NT2/D1 (cell line): ENCODE results near the gene CAMK2D.
"Not testable (repeated sequence)": the region's sequence is repeated elsewhere in the genome, so short reads cannot be mapped to it uniquely, and the experiment has no call there.

ENCODE experiments used
- DNase-seq: peaks from one replicate; pipeline ENCODE4 v3.0.0-alpha.2; 2011; ENCODE audit warnings: low read depth, low spot score
- H3K27me3 ChIP-seq: 2 replicates; pipeline ENCODE4 v1.6.0; 2011; ENCODE audit warnings: mild to moderate bottlenecking; ENCODE audit not compliant: insufficient read length, insufficient read depth
- H3K36me3 ChIP-seq: 2 replicates; pipeline ENCODE4 v1.6.1; 2011; ENCODE audit warnings: mild to moderate bottlenecking, low read length, mixed read lengths; ENCODE audit not compliant: insufficient read depth, insufficient read length
- H3K4me1 ChIP-seq: 2 replicates; pipeline ENCODE4 v1.5.1; 2011; ENCODE audit not compliant: insufficient read depth, insufficient read length
- H3K4me3 ChIP-seq: 2 replicates; pipeline ENCODE4 v1.5.1; 2011; ENCODE audit warnings: low read depth; ENCODE audit not compliant: insufficient read length
- H3K9ac ChIP-seq: 2 replicates; pipeline ENCODE4 v1.6.0; 2011; ENCODE audit warnings: low read depth; ENCODE audit not compliant: insufficient read length
- H3K9me3 ChIP-seq: 2 replicates; pipeline ENCODE4 v1.5.1; 2011; ENCODE audit warnings: mild to moderate bottlenecking, low read length; ENCODE audit not compliant: insufficient read depth
- SUZ12 ChIP-seq: IDR thresholded peaks from 2 replicates; pipeline ENCODE4 v1.6.1; 2011; ENCODE audit not compliant: insufficient read length, insufficient read depth; ENCODE audit errors: extremely low read depth
- YY1 ChIP-seq: IDR thresholded peaks from 2 replicates; pipeline ENCODE4 v1.6.1; 2011; ENCODE audit not compliant: insufficient read length, insufficient read depth
- ZNF274 ChIP-seq: IDR thresholded peaks from 2 replicates; pipeline ENCODE4 v1.6.1; 2011; ENCODE audit warnings: mild to moderate bottlenecking, low read depth, low read length

Gene CAMK2D

DNA sequence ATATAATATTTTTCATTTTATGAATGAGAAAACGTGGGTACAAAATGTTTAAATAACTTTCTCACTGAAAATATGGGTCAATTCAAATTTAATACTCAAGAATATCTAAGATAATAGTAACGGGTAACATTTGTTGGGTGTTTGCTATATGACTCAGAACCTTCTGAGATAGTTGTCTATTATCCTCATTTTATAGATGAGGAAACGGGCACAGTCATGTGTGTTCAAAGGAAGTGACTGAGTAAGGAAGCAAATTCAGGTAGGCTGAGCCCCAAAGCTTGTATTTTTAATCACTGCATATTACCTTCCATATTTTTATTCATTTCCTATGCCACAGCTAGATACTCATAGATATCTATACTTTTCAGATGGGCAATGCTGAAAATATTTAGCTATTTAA is 12.2 kb upstream of the CAMK2D start:
- Histone ChIP-seq H3K4me1 (no peaks in the 10 kb centered on the region), H3K9me3 (peaks cover 11% of the 10 kb centered on the region; the same call in 1 of the 2 replicates), H3K9ac (no peak overlapping the region), H3K27me3 (no peaks in the 10 kb centered on the region), H3K4me3 (no peak overlapping the region), H3K36me3 (no peaks in the 10 kb centered on the region)
- no peak for TF ChIP-seq SUZ12
- TF ChIP-seq ZNF274: no peak
- no peak for TF ChIP-seq YY1
- no peak for DNase-seq

DNA sequence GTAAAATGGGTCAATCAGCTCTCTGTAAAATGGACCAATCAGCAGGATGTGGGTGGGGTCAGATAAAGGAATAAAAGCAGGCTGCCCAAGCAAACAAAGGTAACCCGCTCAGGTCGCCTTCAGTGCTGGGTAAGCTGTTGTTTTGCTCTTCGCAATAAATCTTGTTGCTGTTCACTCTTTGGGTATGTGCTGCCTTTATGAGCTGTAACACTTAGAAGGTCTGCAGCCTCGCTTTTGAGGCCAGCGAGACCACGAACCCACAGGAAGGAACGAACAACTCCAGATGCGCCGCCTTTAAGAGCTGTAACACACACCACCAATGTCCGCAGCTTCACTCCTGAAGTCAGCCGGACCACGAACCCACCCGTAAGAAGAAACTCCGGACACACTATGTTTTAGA is 11.5 kb upstream of the CAMK2D start:
- no peak overlapping the region for H3K9ac ChIP-seq
- H3K9me3 ChIP-seq: peaks cover 11% of the 10 kb centered on the region; the same call in 1 of the 2 replicates
- H3K36me3 ChIP-seq: no peaks in the 10 kb centered on the region
- no peaks in the 10 kb centered on the region for H3K27me3 ChIP-seq
- no peak for TF ChIP-seq YY1
- no peak for TF ChIP-seq SUZ12
- TF ChIP-seq ZNF274: no peak
- H3K4me1 ChIP-seq: no peaks in the 10 kb centered on the region
- no peak overlapping the region for H3K4me3 ChIP-seq
- no peak for DNase-seq

GRCh38 chr4:113772319-113772718 is 10.8 kb upstream of the CAMK2D start:
- H3K4me3 ChIP-seq: no peak overlapping the region
- TF ChIP-seq YY1 (no peak), ZNF274 (no peak), SUZ12 (no peak)
- H3K9me3 ChIP-seq: peaks cover 11% of the 10 kb centered on the region; the same call in 1 of the 2 replicates
- H3K9ac ChIP-seq: no peak overlapping the region
- H3K27me3 ChIP-seq: no peaks in the 10 kb centered on the region
- H3K4me1 ChIP-seq: no peaks in the 10 kb centered on the region
- no peak for DNase-seq
- H3K36me3 ChIP-seq: no peaks in the 10 kb centered on the region

DNA sequence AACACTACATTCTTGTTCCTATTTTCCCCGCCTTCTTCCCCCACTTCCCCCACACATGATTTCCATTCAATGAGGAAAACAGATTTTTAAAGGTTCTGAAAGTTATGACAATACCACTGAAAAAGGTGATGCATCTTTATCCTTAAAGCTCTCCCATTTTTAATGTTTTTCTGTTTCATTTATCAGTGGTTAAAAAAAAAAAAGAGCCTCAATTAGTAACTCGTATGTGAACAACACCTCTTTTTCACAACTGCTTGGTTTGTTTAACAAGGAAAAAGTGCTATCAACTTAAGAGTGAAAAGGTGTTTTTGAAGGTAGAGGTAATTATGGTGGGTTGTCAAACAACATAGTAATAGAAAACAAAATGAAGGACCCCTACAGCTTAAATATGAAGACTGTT is 8.2 kb upstream of the CAMK2D start:
- TF ChIP-seq SUZ12: no peak
- no peak for TF ChIP-seq YY1
- TF ChIP-seq ZNF274: no peak
- Histone ChIP-seq H3K9me3 (peaks cover 11% of the 10 kb centered on the region; the same call in 1 of the 2 replicates), H3K9ac (no peak overlapping the region), H3K36me3 (no peaks in the 10 kb centered on the region), H3K4me1 (no peaks in the 10 kb centered on the region), H3K27me3 (no peaks in the 10 kb centered on the region), H3K4me3 (no peak overlapping the region)
- no peak for DNase-seq

DNA sequence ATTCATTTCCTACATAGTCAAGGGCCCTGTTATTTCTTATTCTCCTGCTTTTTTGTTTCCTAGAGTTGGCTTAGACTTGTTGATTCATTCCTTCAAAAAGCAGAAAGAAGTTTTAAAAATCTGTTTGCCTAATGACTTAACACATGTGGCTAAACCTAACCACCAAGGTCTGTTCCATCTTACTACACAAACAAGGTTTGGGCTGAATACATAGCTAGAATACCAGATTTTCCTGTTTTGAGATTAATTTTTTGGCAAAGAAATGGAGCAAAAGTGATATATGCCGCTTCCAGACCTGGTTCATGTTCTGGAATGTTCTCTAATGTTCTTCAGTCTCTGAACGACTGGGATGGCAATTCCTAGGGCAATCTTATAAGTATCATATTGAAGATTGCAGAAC is 7.4 kb upstream of the CAMK2D start:
- TF ChIP-seq ZNF274: no peak
- no peak for TF ChIP-seq SUZ12
- TF ChIP-seq YY1: no peak
- no peaks in the 10 kb centered on the region for H3K4me1 ChIP-seq
- H3K4me3 ChIP-seq: no peak overlapping the region
- no peak for DNase-seq
- peaks cover 11% of the 10 kb centered on the region; the same call in 1 of the 2 replicates for H3K9me3 ChIP-seq
- H3K36me3 ChIP-seq: no peaks in the 10 kb centered on the region
- no peak overlapping the region for H3K9ac ChIP-seq
- no peaks in the 10 kb centered on the region for H3K27me3 ChIP-seq

GRCh38 chr4:113766882-113767281 is 5.3 kb upstream of the CAMK2D start:
- Histone ChIP-seq H3K27me3 (no peaks in the 10 kb centered on the region), H3K9me3 (0 out of 2 replicates have a peak, but pooled peaks cover under 1% of the 10 kb centered on the region), H3K4me3 (no peak overlapping the region), H3K36me3 (no peaks in the 10 kb centered on the region), H3K9ac (no peak overlapping the region), H3K4me1 (no peaks in the 10 kb centered on the region)
- no peak for TF ChIP-seq YY1
- TF ChIP-seq SUZ12: no peak
- TF ChIP-seq ZNF274: no peak
- DNase-seq: no peak

GRCh38 chr4:113764720-113765264 is 3.3 kb upstream of the CAMK2D start:
- Histone ChIP-seq H3K9me3 (no peaks in the 10 kb centered on the region), H3K9ac (no peak overlapping the region), H3K4me3 (no peak overlapping the region), H3K27me3 (no peaks in the 10 kb centered on the region), H3K36me3 (no peaks in the 10 kb centered on the region), H3K4me1 (no peaks in the 10 kb centered on the region)
- no peak for DNase-seq
- TF ChIP-seq ZNF274: no peak
- TF ChIP-seq YY1: no peak
- TF ChIP-seq SUZ12: no peak

DNA sequence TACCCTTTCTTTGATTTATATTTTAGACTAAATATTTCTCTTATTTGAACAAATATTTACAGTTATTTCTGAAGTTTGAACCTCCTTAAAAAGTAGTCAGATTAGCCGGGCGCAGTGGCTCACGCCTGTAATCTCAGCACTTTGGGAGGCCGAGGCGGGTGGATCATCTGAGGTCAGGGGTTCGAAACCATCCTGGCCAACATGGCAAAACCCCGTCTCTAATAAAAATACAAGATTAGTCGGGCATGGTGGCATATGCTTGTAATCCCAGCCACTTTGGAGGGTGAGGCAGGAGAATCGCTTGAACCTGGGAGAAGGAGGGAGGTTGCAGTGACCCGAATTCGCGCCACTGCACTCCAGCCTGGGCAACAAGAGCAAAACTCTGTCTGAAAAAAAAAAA is 2.4 kb upstream of the CAMK2D start:
- not testable (repeated sequence) for H3K4me1 ChIP-seq, H3K36me3 ChIP-seq, H3K4me3 ChIP-seq, H3K9me3 ChIP-seq, H3K9ac ChIP-seq, DNase-seq, H3K27me3 ChIP-seq
